Pons (tissue), 1 donor: ENCODE measurements around the gene LRP5.
"Not testable (repeated sequence)": the region's sequence is repeated elsewhere in the genome, so short reads cannot be mapped to it uniquely, and the experiment has no call there.

Experiments used
- DNase-seq: peaks from one replicate; pipeline ENCODE4 v3.0.0-alpha.2; 2016; ENCODE audit warnings: low spot score

LRP5 gene

GRCh38 chr11:68329536-68329935 is 17.1 kb downstream of the LRP5 start:
- no peak for DNase-seq

GRCh38 chr11:68329978-68330699 is 17.7 kb downstream of the LRP5 start:
- DNase-seq: no peak

GRCh38 chr11:68330700-68331337 is 18.4 kb downstream of the LRP5 start:
- DNase-seq: no peak

- DNase-seq: no peak
Observed at GRCh38 chr11:68331338-68331947, 19.1 kb downstream of the LRP5 start.

GRCh38 chr11:68332186-68332585 is 19.8 kb downstream of the LRP5 start:
- DNase-seq: no peak

- no peak for DNase-seq
Observed at GRCh38 chr11:68333173-68333572, 20.8 kb downstream of the LRP5 start.

GRCh38 chr11:68334923-68335322 is 22.5 kb downstream of the LRP5 start:
- DNase-seq: no peak

GRCh38 chr11:68335683-68336082 is 23.3 kb downstream of the LRP5 start:
- no peak for DNase-seq

- DNase-seq: no peak
Observed at GRCh38 chr11:68336716-68337115, 24.3 kb downstream of the LRP5 start.

GRCh38 chr11:68337399-68337835 is 25.0 kb downstream of the LRP5 start:
- DNase-seq: no peak

GRCh38 chr11:68338051-68338780 is 25.8 kb downstream of the LRP5 start:
- no peak for DNase-seq

- DNase-seq: no peak
Observed at GRCh38 chr11:68340003-68340767, 27.8 kb downstream of the LRP5 start.

- DNase-seq: no peak
Observed at GRCh38 chr11:68340784-68341556, 28.6 kb downstream of the LRP5 start.

- no peak for DNase-seq
Observed at GRCh38 chr11:68341557-68342458, 29.4 kb downstream of the LRP5 start.

- no peak for DNase-seq
Observed at GRCh38 chr11:68342459-68343158, 30.2 kb downstream of the LRP5 start.

GRCh38 chr11:68343761-68344256 is 31.4 kb downstream of the LRP5 start:
- no peak for DNase-seq

- not testable (repeated sequence) for DNase-seq
Observed at GRCh38 chr11:68344821-68345220, 32.4 kb downstream of the LRP5 start.

- DNase-seq: no peak
Observed at GRCh38 chr11:68345776-68346461, 33.5 kb downstream of the LRP5 start.

GRCh38 chr11:68346462-68346790 is 34.0 kb downstream of the LRP5 start:
- no peak for DNase-seq
